D721Med (cell line): Measurements from ENCODE around the gene CHMP6.

Source experiments
- DNase-seq: peaks from one replicate; pipeline ENCODE4 v3.0.0; 2011; ENCODE audit warnings: low spot score; ENCODE audit not compliant: insufficient read length
- FAIRE-seq: peaks from 2 replicates; lab custom pipeline; 2011; peaks lifted over from hg19 to GRCh38; lab: Jason Lieb, UNC
- CTCF ChIP-seq: IDR thresholded peaks from 2 replicates; pipeline ENCODE4 v1.5.1; 2012; ENCODE audit warnings: mild to moderate bottlenecking, control low read depth; ENCODE audit not compliant: insufficient read depth; ENCODE audit errors: missing control alignments

CHMP6 gene

DNA sequence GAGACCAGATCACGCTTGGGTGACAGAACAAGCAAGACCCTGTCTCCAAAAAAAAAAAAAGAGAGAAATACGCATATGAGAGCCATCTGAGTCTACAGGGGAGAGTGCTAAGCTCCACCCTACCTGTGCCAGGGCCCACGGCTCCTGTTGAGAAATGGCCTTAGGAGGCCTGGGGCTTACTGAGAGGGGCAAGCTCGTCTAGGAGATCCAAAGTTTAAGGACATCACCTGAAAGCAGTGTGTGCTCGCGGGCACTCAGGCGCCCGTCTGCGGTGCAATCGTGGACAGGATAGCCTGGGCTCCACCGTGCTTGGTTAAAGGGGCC is 28.8 kb downstream of the CHMP6 start:
- no peak for TF ChIP-seq CTCF
- DNase-seq (no peak), FAIRE-seq (no peak)

- FAIRE-seq: no peak
- DNase-seq: no peak
- TF ChIP-seq CTCF: no peak
Observed at GRCh38 chr17:81020767-81021497, 29.3 kb downstream of the CHMP6 start.

- FAIRE-seq: no peak
- no peak for DNase-seq
- TF ChIP-seq CTCF: no peak
Observed at GRCh38 chr17:81021531-81022343, 30.1 kb downstream of the CHMP6 start.

DNA sequence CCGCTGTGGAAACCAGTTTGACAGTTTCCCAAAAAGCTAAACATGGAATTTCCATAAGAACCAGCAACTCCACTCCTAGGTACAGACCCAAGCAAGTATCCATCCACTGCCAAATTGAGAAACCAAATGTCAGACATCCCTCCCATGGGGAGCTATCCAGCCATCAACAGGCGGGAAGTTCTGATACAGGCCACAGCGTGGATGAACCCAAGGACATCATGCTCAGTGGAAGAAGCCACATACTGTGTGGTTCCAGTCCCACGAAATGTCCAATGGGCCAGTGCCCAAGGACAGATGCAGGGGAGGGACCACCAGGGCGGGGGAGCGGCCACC is 30.7 kb downstream of the CHMP6 start:
- DNase-seq (no peak), FAIRE-seq (no peak)
- no peak for TF ChIP-seq CTCF

- no peak for FAIRE-seq
- no peak for DNase-seq
- no peak for TF ChIP-seq CTCF
Observed at GRCh38 chr17:81025065-81025740, 33.6 kb downstream of the CHMP6 start.

DNA sequence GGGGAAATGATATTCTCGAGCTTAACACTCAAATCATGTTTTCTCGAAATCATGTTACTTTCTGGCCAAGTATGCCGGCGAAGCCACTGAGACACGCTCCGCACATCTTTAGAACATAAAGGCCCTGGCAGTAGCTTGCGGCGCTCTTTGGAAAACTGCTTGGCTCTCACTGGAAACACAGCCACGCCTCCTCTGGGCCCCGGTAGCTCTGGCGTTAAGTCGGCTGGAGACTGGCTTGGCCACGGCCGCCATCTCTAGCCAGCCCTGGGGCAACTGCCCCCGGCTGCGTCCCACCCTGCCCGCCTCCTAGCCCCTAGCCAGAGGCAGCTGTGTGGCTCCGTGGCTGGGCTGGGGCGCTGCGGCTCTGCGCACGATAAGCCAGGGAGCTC is 34.1 kb downstream of the CHMP6 start:
- DNase-seq (no peak), FAIRE-seq (no peak)

More for the DNA sequence above, 34.1 kb downstream of the CHMP6 start:
- no peak for TF ChIP-seq CTCF
